Smooth muscle cell (in vitro differentiated cells): Measurements from ENCODE around the gene PITPNM2. TPM values are rescaled to one million over a fixed set of nuclear protein-coding genes. Genes with fewer than 3 reads are reported as not detected.

Experiments
- DNase-seq: peaks from one replicate; lab custom pipeline; 2025; ENCODE audit not compliant: unreplicated experiment; lab: John Stamatoyannopoulos, UW
- H2AFZ ChIP-seq: fragments of 200-600 bp; sonication (generic); 2 replicates; pipeline ENCODE4 v1.6.0; 2016; ENCODE audit warnings: antibody characterized with exemption, low read depth, mild to moderate bottlenecking
- H3F3A ChIP-seq: fragments of 200-600 bp; sonication (generic); 2 replicates; pipeline ENCODE4 v1.6.0; 2017; ENCODE audit warnings: antibody characterized with exemption, low read depth
- H3K27ac ChIP-seq: fragments of 200-600 bp; sonication (generic); 2 replicates; pipeline ENCODE4 v1.5.1; 2016; ENCODE audit warnings: low read depth, mild to moderate bottlenecking
- H3K27me3 ChIP-seq: fragments of 200-600 bp; sonication (generic); 2 replicates; pipeline ENCODE4 v1.6.1; 2016; ENCODE audit warnings: low read depth, mild to moderate bottlenecking
- H3K36me3 ChIP-seq: fragments of 200-600 bp; sonication (generic); 2 replicates; pipeline ENCODE4 v1.5.1; 2016; ENCODE audit warnings: low read depth
- H3K4me1 ChIP-seq: fragments of 200-600 bp; sonication (generic); 2 replicates; pipeline ENCODE4 v1.5.1; 2016; ENCODE audit warnings: low read depth
- H3K4me2 ChIP-seq: fragments of 200-600 bp; sonication (generic); 2 replicates; pipeline ENCODE4 v1.6.0; 2016; ENCODE audit warnings: mild to moderate bottlenecking
- H3K4me3 ChIP-seq: fragments of 200-600 bp; sonication (generic); 2 replicates; pipeline ENCODE4 v1.5.1; 2016; ENCODE audit warnings: mild to moderate bottlenecking
- H3K79me2 ChIP-seq: fragments of 200-600 bp; sonication (generic); 2 replicates; pipeline ENCODE4 v1.6.0; 2016; ENCODE audit warnings: low read depth, mild to moderate bottlenecking
- H3K9ac ChIP-seq: fragments of 200-600 bp; sonication (generic); 2 replicates; pipeline ENCODE4 v1.6.0; 2016; ENCODE audit warnings: low read depth
- H3K9me3 ChIP-seq: fragments of 200-600 bp; sonication (generic); replicated peaks from 2 replicates; pipeline ENCODE4 v1.5.1; 2016; ENCODE audit warnings: low read depth
- H4K20me1 ChIP-seq: fragments of 200-600 bp; sonication (generic); 2 replicates; pipeline ENCODE4 v1.6.0; 2016; ENCODE audit warnings: low read depth
- WGBS: methylation state at CpG from one replicate; pipeline ENCODE4 v1.1.7; 2016; ENCODE audit warnings: low lambda C conversion rate; 5-methylcytosine and 5-hydroxymethylcytosine counted together
- polyA plus RNA-seq: library from polyadenylated mRNA; unstranded; fragments of >200 nt; fragmentation: Nextera tagmentation; extraction: Ambion mirVana; gene quantifications from 2 replicates; pipeline ENCODE4 v1.2.1, GENCODE V29; 2016
- total RNA-seq: library from RNA; depleted of rRNA; stranded (reverse); fragments of >200 nt; gene quantifications from 2 replicates; pipeline ENCODE4 v1.2.3, GENCODE V29; 2014
- TF ChIP-seq, protein P1 (sequence below): fragments of 200-600 bp; sonication (generic); IDR thresholded peaks from 2 replicates; pipeline ENCODE4 v1.5.1; 2017; ENCODE audit warnings: borderline replicate concordance, mild to moderate bottlenecking, antibody characterized with exemption; ENCODE audit not compliant: insufficient read depth, poor library complexity, severe bottlenecking

PITPNM2 gene
- total and polyA plus RNA-seq, 2 experiments from 2014 or later = 1.3 to 1.7 TPM

DNA sequence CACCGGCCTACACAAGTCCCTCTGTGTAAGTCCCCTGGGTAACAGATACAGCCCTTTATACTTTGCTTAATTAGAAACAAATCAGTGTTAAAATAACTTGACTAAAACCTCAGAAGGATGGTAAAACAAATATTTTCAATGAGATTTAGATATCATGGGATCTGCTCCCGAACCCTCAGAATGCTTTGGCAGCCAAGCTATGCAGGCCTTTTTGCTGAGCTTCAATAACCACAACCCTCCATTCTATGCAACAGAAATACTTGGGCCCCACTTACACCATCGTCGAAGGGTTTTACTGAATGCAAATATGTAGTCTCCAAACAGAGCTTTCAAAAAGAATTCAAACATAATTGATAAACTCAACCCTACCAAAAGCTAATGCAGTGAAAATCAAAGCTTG is 29.3 kb upstream of the PITPNM2 start:
- H3K4me2 ChIP-seq = no peak overlapping the region
- WGBS = 85% methylated on average over 4 of the region's 4 CpGs
- no peaks in the 10 kb centered on the region for H4K20me1 ChIP-seq
- no peaks in the 10 kb centered on the region for H3K4me1 ChIP-seq
- no peaks in the 10 kb centered on the region for H3F3A ChIP-seq
- no peaks in the 10 kb centered on the region for H3K27me3 ChIP-seq
- TF ChIP-seq, protein P1, sequence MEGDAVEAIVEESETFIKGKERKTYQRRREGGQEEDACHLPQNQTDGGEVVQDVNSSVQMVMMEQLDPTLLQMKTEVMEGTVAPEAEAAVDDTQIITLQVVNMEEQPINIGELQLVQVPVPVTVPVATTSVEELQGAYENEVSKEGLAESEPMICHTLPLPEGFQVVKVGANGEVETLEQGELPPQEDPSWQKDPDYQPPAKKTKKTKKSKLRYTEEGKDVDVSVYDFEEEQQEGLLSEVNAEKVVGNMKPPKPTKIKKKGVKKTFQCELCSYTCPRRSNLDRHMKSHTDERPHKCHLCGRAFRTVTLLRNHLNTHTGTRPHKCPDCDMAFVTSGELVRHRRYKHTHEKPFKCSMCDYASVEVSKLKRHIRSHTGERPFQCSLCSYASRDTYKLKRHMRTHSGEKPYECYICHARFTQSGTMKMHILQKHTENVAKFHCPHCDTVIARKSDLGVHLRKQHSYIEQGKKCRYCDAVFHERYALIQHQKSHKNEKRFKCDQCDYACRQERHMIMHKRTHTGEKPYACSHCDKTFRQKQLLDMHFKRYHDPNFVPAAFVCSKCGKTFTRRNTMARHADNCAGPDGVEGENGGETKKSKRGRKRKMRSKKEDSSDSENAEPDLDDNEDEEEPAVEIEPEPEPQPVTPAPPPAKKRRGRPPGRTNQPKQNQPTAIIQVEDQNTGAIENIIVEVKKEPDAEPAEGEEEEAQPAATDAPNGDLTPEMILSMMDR = no peak
- H3K9ac ChIP-seq = no peak overlapping the region
- no peak overlapping the region for H3K27ac ChIP-seq
- no peaks in the 10 kb centered on the region for H3K9me3 ChIP-seq
- DNase-seq = no peak
- no peak overlapping the region for H3K4me3 ChIP-seq
- no peaks in the 10 kb centered on the region for H3K79me2 ChIP-seq
- no peak overlapping the region for H2AFZ ChIP-seq
- H3K36me3 ChIP-seq = peaks cover 3% of the 10 kb centered on the region

GRCh38 chr12:123171967-123172366 is 21.1 kb upstream of the PITPNM2 start:
- Histone ChIP-seq H3K36me3 (no peaks in the 10 kb centered on the region), H4K20me1 (no peaks in the 10 kb centered on the region), H3K9me3 (no peaks in the 10 kb centered on the region), H3K27me3 (no peaks in the 10 kb centered on the region), H2AFZ (no peak overlapping the region), H3F3A (no peaks in the 10 kb centered on the region), H3K4me2 (no peak overlapping the region), H3K4me1 (no peaks in the 10 kb centered on the region), H3K79me2 (no peaks in the 10 kb centered on the region), H3K27ac (no peak overlapping the region), H3K4me3 (no peak overlapping the region), H3K9ac (no peak overlapping the region)
- TF ChIP-seq, protein P1 = no peak
- DNase-seq = no peak
- WGBS = 70% methylated on average over 5 of the region's 5 CpGs

DNA sequence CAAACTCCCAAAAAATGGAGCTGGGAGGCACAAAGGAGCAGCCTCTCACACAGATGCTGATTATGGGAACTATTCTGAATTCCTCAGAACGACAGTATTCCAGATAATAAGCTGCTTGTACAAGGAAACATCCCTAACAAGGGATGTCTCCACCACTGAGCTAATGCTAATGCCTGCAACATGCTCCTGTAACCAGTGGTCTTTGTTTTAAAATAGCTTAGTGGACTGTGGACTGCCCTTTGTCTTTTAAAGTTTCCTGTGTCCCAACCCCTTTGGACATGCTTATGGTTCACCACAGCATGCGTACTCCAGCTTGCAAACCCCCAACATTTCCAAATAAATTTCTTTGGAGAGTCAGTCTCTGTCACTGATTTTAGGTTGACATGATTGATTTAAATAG is 16.4 kb upstream of the PITPNM2 start:
- Histone ChIP-seq H3K4me2 (no peak overlapping the region), H3K27me3 (no peaks in the 10 kb centered on the region), H3K4me1 (no peaks in the 10 kb centered on the region), H4K20me1 (no peaks in the 10 kb centered on the region), H3K27ac (no peak overlapping the region), H3K36me3 (no peaks in the 10 kb centered on the region), H3F3A (no peaks in the 10 kb centered on the region), H3K9me3 (no peaks in the 10 kb centered on the region), H3K9ac (no peak overlapping the region), H3K79me2 (no peaks in the 10 kb centered on the region), H2AFZ (no peak overlapping the region), H3K4me3 (no peak overlapping the region)
- WGBS = 48% methylated on average over 2 of the region's 2 CpGs
- TF ChIP-seq, protein P1 = no peak
- no peak for DNase-seq

DNA sequence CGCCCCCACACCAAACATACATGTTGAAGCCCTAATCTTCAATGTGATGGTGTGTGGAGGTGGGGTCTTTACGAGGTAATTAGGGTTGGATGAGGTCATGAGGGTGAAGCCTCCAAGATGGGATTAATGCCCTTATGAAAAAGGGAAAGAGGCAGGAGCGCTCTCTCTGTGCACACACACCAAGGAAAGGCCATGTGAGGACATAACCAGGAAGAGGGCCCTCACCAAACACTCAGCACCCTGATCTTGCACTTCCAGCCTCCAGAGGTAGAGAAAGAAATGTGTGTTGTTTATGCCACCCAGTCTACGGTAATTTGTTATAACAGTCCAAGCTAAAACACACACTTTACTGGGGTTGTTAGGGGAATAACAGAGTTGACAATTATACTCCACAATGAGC is 14.6 kb upstream of the PITPNM2 start:
- TF ChIP-seq, protein P1 = no peak
- 92% methylated on average over 4 of the region's 4 CpGs for WGBS
- H4K20me1 ChIP-seq = no peaks in the 10 kb centered on the region
- H3K36me3 ChIP-seq = no peaks in the 10 kb centered on the region
- H2AFZ ChIP-seq = no peak overlapping the region
- no peaks in the 10 kb centered on the region for H3K79me2 ChIP-seq
- no peaks in the 10 kb centered on the region for H3K9me3 ChIP-seq
- H3K9ac ChIP-seq = no peak overlapping the region
- H3K4me1 ChIP-seq = no peaks in the 10 kb centered on the region
- no peak overlapping the region for H3K4me2 ChIP-seq
- DNase-seq = no peak
- no peaks in the 10 kb centered on the region for H3F3A ChIP-seq
- no peak overlapping the region for H3K4me3 ChIP-seq
- H3K27me3 ChIP-seq = no peaks in the 10 kb centered on the region
- no peak overlapping the region for H3K27ac ChIP-seq
